ENCODE results near the gene LDLRAD4.

- no peak for TF ChIP-seq CTCF (IDR thresholded peaks at IDR 0.05; ENCODE audit: borderline replicate concordance, extremely low read depth, low read length, poor library complexity, severe bottlenecking)
- TF ChIP-seq EZH2 (IDR thresholded peaks at IDR 0.05; ENCODE audit: borderline replicate concordance, low read depth, low read length, severe bottlenecking) = no peak
Measured at GRCh38 chr18:13614641-13615288, 396.2 kb downstream of the LDLRAD4 start.

Data from DND-41 (cell line).